WERI-Rb-1 (cell line): ENCODE data around the gene MEGF11.
A peak's percentile ranks its signal among the peaks of the same experiment; 100 is the strongest.

Source experiments
- DNase-seq: peaks from one replicate; pipeline ENCODE4 v3.0.0-alpha.2; 2020
- H3K27ac ChIP-seq: fragments of 250-450 bp; sonication (Bioruptor Pico); 2 replicates; pipeline ENCODE4 v1.5.1; 2020; ENCODE audit warnings: mild to moderate bottlenecking, moderate library complexity
- H3K27me3 ChIP-seq: fragments of 250-450 bp; sonication (Bioruptor Pico); 2 replicates; pipeline ENCODE4 v1.5.1; 2021; ENCODE audit warnings: mild to moderate bottlenecking, low read depth, moderate library complexity; ENCODE audit not compliant: insufficient read depth, severe bottlenecking
- H3K36me3 ChIP-seq: fragments of 250-450 bp; sonication (Bioruptor Pico); 2 replicates; pipeline ENCODE4 v1.5.1; 2020; ENCODE audit warnings: mild to moderate bottlenecking, moderate library complexity
- H3K4me3 ChIP-seq: 2 replicates; pipeline ENCODE4 v1.5.1; 2011; ENCODE audit warnings: low read depth, mild to moderate bottlenecking, control low read depth, low read length
- H3K9me3 ChIP-seq: fragments of 250-450 bp; sonication (Bioruptor Pico); 2 replicates; pipeline ENCODE4 v1.5.1; 2021; ENCODE audit warnings: mild to moderate bottlenecking, moderate library complexity; ENCODE audit not compliant: severe bottlenecking
- TF ChIP-seq, protein P1 (sequence below): IDR thresholded peaks from 2 replicates; pipeline ENCODE4 v1.5.1; 2011; ENCODE audit warnings: low read depth, mild to moderate bottlenecking, control low read depth, inconsistent platforms, low read length

MEGF11 gene

DNA sequence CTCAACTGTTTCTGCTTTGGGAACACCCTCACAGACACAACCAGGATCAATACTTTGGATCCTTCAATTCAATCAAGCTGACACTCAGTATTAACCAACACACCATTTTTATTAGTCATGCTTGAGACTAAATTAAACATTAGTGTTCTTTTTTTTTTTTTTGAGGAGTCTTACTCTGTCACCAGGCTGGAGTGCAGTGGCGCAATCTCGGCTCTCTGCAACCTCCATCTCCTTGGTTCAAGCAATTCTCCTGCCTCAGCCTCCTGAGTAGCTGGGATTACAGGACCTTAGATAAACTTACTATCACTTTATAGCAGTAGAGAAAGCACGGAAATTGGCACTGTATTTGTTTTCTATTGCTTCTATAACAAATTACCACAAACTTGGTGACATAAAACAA is 386.3 kb downstream of the MEGF11 start:
- DNase-seq: no peak
- no peak overlapping the region for H3K27ac ChIP-seq
- peaks cover 6% of the 10 kb centered on the region; the same call in 1 of the 2 replicates for H3K36me3 ChIP-seq
- TF ChIP-seq, protein P1, sequence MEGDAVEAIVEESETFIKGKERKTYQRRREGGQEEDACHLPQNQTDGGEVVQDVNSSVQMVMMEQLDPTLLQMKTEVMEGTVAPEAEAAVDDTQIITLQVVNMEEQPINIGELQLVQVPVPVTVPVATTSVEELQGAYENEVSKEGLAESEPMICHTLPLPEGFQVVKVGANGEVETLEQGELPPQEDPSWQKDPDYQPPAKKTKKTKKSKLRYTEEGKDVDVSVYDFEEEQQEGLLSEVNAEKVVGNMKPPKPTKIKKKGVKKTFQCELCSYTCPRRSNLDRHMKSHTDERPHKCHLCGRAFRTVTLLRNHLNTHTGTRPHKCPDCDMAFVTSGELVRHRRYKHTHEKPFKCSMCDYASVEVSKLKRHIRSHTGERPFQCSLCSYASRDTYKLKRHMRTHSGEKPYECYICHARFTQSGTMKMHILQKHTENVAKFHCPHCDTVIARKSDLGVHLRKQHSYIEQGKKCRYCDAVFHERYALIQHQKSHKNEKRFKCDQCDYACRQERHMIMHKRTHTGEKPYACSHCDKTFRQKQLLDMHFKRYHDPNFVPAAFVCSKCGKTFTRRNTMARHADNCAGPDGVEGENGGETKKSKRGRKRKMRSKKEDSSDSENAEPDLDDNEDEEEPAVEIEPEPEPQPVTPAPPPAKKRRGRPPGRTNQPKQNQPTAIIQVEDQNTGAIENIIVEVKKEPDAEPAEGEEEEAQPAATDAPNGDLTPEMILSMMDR: no peak
- H3K27me3 ChIP-seq: no peaks in the 10 kb centered on the region
- no peak overlapping the region for H3K4me3 ChIP-seq
- H3K9me3 ChIP-seq: no peaks in the 10 kb centered on the region

DNA sequence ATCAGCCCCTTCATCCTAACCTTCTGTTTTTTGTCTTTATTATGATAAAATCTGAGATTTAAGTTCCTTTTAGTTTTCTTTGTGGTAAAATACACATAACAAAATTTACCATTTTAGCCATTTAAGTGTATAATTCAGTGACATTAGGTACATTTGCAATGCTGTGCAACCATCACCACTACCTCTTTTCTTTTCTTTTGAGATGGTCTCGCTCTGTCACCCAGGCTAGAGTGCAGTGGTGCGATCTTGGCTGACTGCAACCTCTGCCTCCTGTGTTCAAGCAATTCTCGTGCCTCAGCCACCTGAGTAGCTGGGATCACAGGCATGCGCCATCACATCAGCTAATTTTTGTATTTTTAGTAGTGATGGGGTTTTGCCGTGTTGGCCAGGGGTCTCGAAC is 390.4 kb downstream of the MEGF11 start:
- H3K36me3 ChIP-seq: no peaks in the 10 kb centered on the region
- no peak overlapping the region for H3K4me3 ChIP-seq
- H3K27me3 ChIP-seq: no peaks in the 10 kb centered on the region
- H3K27ac ChIP-seq: no peak overlapping the region
- TF ChIP-seq, protein P1: no peak
- no peaks in the 10 kb centered on the region for H3K9me3 ChIP-seq
- no peak for DNase-seq

DNA sequence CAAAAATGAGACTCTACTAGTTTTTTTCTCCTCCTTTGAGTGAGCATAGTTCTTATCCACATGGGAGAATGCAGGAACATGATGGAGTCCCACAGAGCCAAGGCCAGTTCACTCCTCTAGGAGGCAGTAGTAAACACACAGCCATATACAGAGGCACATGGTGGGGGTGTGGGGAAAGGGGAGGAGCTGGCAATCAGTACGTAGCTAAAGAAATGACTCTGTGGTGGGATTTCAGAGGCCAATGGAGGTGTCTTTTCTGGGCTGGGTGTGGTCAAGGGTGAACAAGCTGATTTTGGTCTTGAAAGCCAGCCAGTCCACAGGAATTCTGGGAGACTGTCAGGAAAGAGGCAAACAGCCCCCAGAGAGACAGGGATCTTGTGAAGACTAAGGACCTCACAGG is 390.9 kb downstream of the MEGF11 start:
- no peak overlapping the region for H3K27ac ChIP-seq
- peak; percentile 71 for DNase-seq
- H3K9me3 ChIP-seq: no peaks in the 10 kb centered on the region
- no peaks in the 10 kb centered on the region for H3K36me3 ChIP-seq
- H3K4me3 ChIP-seq: no peak overlapping the region; the same call in 1 of the 2 replicates
- H3K27me3 ChIP-seq: no peaks in the 10 kb centered on the region
- TF ChIP-seq, protein P1: peak; percentile 74

DNA sequence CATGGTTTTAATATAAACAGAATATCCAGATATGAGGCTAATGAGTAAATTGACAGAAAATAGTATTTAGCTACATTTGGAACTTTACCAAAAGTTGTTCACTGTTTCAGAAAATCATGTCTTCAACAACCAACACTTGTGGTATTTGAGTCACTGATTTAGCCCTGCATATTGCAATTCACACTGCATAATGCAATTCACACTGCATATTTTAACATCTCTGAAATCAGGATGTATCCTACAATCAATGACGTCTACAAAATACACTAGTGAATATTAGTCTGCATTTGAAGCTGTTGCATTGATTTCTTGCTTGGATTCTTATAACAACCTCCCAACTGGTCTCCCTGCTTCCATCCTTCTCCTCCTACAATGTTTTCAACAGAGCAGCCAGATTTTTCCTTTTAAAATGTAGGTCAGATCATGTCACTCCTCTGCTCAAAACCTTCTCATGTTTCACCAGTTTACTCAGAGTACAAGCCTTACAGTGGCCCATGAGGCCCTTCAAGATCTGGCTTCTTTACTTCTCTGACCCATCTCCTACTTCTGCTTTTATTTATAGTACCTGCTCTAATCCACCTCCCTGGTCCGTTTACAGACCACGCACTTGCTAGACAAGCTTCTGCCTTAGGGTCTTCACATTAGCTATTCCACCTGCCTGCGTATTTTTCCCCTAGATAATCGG is 395.7 kb downstream of the MEGF11 start:
- Histone ChIP-seq H3K9me3 (no peaks in the 10 kb centered on the region), H3K27me3 (no peaks in the 10 kb centered on the region), H3K4me3 (no peak overlapping the region), H3K27ac (no peak overlapping the region), H3K36me3 (no peaks in the 10 kb centered on the region)
- DNase-seq: no peak
- TF ChIP-seq, protein P1: no peak

DNA sequence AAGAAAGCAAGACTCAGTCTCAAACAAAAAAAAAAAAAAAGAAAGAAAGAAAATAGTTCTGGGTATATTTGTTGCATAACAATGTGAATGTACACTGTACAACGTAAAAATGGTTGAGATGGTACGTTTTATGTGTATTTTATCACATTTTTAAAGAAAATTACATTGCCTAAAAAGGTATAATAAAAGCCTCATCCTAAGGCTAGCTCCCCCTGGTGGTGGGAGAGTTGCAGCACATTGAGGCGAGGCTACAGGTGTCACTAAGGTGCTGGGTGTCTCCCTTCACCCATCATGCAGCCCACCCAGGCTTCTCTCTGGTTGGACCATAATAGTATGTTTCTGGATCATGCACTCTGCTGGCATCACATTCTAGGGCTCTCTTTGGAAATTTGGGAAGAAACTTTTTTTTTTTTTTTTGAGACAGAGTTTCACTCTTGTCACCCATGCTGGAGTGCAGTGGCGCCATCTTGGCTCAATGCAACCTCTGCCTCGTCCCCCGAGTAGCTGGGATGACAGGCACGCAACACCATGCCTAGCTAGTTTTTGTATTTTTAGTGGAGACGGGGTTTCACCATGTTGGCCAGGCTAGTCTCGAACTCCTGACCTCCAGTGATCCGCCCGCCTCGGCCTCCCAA is 396.6 kb downstream of the MEGF11 start:
- H3K9me3 ChIP-seq: no peaks in the 10 kb centered on the region
- no peak overlapping the region for H3K27ac ChIP-seq
- TF ChIP-seq, protein P1: peak; percentile 75
- H3K27me3 ChIP-seq: no peaks in the 10 kb centered on the region
- peak; percentile 69 for DNase-seq
- H3K36me3 ChIP-seq: no peaks in the 10 kb centered on the region
- H3K4me3 ChIP-seq: no peak overlapping the region
